T-helper 2 cell (primary cell): ENCODE measurements around the gene THSD8.
"Not testable (repeated sequence)": the region's sequence is repeated elsewhere in the genome, so short reads cannot be mapped to it uniquely, and the experiment has no call there.

Experiments used
- DNase-seq, 5 experiments: peaks; one replicate each; pipeline versions ENCODE4 v3.0.0 to v3.0.0-alpha.2; 2012 to 2022

Gene THSD8

GRCh38 chr19:12825254-12826131 is 23.6 kb downstream of the THSD8 start:
- DNase-seq: peak in 1 of 5 experiments; percentile 26

GRCh38 chr19:12828494-12828893 is 26.6 kb downstream of the THSD8 start:
- peak in 1 of 5 experiments; percentile 54 for DNase-seq

GRCh38 chr19:12833418-12833737 is 31.5 kb downstream of the THSD8 start:
- DNase-seq: no peak

GRCh38 chr19:12833738-12834565 is 32.1 kb downstream of the THSD8 start:
- DNase-seq: peak in 2 of 5 experiments; percentile 33 to 67

- no peak for DNase-seq
These were observed 32.7 kb downstream of the THSD8 start, which contains the start of gene RTBDN for GRCh38 chr19:12834566-12834943. Gene RTBDN, minus strand, starts transcription at chr19:12834579. Its CDS starts 4,600 bp downstream, at chr19:12829979.

GRCh38 chr19:12834976-12835757 is 33.3 kb downstream of the THSD8 start:
- peak in 1 of 5 experiments; percentile 56 for DNase-seq

GRCh38 chr19:12836529-12836863 is 34.6 kb downstream of the THSD8 start:
- DNase-seq: no peak

- DNase-seq: no peak
These were observed 35.4 kb downstream of the THSD8 start for GRCh38 chr19:12837225-12837624.

- DNase-seq: peak in 4 of 5 experiments; percentile 19 to 75 (median 42)
These were observed 36.5 kb downstream of the THSD8 start, which contains the start of gene MAST1 for GRCh38 chr19:12838182-12838885. Gene MAST1, plus strand, starts transcription at chr19:12838515. Its CDS starts 58 bp downstream, at chr19:12838573.

GRCh38 chr19:12838886-12839756 is 37.3 kb downstream of the THSD8 start:
- peak in 2 of 5 experiments; percentile 35 to 75 for DNase-seq

- peak in 1 of 5 experiments; percentile 52 for DNase-seq
These were observed 38.5 kb downstream of the THSD8 start for GRCh38 chr19:12840091-12841079.

GRCh38 chr19:12841094-12841493 is 39.2 kb downstream of the THSD8 start:
- DNase-seq: peak in 1 of 5 experiments; percentile 30

GRCh38 chr19:12842511-12842910 is 40.6 kb downstream of the THSD8 start:
- DNase-seq: no peak

- DNase-seq: no peak
These were observed 41.5 kb downstream of the THSD8 start for GRCh38 chr19:12843328-12843727.

GRCh38 chr19:12843999-12844732 is 42.3 kb downstream of the THSD8 start:
- no peak for DNase-seq

GRCh38 chr19:12846613-12847012 is 44.7 kb downstream of the THSD8 start:
- DNase-seq: not testable (repeated sequence)

- peak; percentile 62 to 81 (median 76) for DNase-seq
These were observed 45.6 kb downstream of the THSD8 start for GRCh38 chr19:12847159-12848139.
